RWPE2 (cell line): ENCODE measurements around the gene EZR.
A peak's percentile ranks its signal among the peaks of the same experiment; 100 is the strongest.

Experiments used
- ATAC-seq: fragments of 200-7000 bp; cut with Tn5 transposase; 3 replicates; pipeline ENCODE4 v1.9.1; 2021; ENCODE audit warnings: low read depth
- DNase-seq: peaks from one replicate; pipeline ENCODE4 v3.0.0-alpha.2; 2020; ENCODE audit warnings: low spot score
- H3K27ac ChIP-seq: fragments of 450-650 bp; 2 replicates; pipeline ENCODE4 v1.5.1; 2017; ENCODE audit warnings: mild to moderate bottlenecking; ENCODE audit not compliant: poor library complexity, severe bottlenecking
- H3K27me3 ChIP-seq: fragments of 250-450 bp; sonication (Bioruptor Pico); 2 replicates; pipeline ENCODE4 v1.5.1; 2021; ENCODE audit warnings: mild to moderate bottlenecking, moderate library complexity; ENCODE audit not compliant: insufficient read depth, poor library complexity, severe bottlenecking
- H3K36me3 ChIP-seq: fragments of 250-450 bp; sonication (Bioruptor Pico); 2 replicates; pipeline ENCODE4 v1.5.1; 2020; ENCODE audit warnings: low read depth, mild to moderate bottlenecking, moderate library complexity
- H3K4me1 ChIP-seq: fragments of 250-450 bp; sonication (Bioruptor Pico); 2 replicates; pipeline ENCODE4 v1.5.1; 2021; ENCODE audit warnings: mild to moderate bottlenecking, moderate library complexity; ENCODE audit not compliant: insufficient read depth, poor library complexity, severe bottlenecking
- H3K4me3 ChIP-seq: fragments of 250-450 bp; sonication (Bioruptor Pico); 2 replicates; pipeline ENCODE4 v1.5.1; 2021; ENCODE audit warnings: mild to moderate bottlenecking, moderate library complexity; ENCODE audit not compliant: severe bottlenecking
- H3K9me3 ChIP-seq: fragments of 250-450 bp; sonication (Bioruptor Pico); 2 replicates; pipeline ENCODE4 v1.5.1; 2021; ENCODE audit warnings: mild to moderate bottlenecking, moderate library complexity; ENCODE audit not compliant: severe bottlenecking
- TF ChIP-seq, protein P1 (sequence below): fragments of 450-650 bp; IDR thresholded peaks from one replicate; pipeline ENCODE4 v1.5.1; 2017; ENCODE audit warnings: mild to moderate bottlenecking, moderate library complexity; ENCODE audit not compliant: poor library complexity, severe bottlenecking

EZR gene

DNA sequence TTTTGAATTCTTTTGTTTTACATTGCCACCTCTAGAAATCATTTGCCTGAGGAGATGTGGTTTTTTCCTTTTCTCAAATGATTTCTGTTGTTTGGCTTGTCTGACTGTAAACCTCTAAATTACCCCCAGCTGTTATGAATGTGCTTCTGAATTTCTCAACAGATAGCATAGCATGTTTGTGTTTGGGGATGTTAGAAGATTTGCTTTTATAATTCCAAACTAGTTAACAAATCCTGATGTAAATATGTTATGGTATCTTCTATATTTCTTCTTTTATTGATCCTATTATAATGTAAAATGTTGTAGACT, 31.6 kb upstream of the EZR start:
- H3K27me3 ChIP-seq: no peaks in the 10 kb centered on the region
- H3K4me3 ChIP-seq: no peak overlapping the region
- H3K4me1 ChIP-seq: peaks cover 66% of the 10 kb centered on the region
- no peak for ATAC-seq
- H3K36me3 ChIP-seq: no peaks in the 10 kb centered on the region
- TF ChIP-seq, protein P1, sequence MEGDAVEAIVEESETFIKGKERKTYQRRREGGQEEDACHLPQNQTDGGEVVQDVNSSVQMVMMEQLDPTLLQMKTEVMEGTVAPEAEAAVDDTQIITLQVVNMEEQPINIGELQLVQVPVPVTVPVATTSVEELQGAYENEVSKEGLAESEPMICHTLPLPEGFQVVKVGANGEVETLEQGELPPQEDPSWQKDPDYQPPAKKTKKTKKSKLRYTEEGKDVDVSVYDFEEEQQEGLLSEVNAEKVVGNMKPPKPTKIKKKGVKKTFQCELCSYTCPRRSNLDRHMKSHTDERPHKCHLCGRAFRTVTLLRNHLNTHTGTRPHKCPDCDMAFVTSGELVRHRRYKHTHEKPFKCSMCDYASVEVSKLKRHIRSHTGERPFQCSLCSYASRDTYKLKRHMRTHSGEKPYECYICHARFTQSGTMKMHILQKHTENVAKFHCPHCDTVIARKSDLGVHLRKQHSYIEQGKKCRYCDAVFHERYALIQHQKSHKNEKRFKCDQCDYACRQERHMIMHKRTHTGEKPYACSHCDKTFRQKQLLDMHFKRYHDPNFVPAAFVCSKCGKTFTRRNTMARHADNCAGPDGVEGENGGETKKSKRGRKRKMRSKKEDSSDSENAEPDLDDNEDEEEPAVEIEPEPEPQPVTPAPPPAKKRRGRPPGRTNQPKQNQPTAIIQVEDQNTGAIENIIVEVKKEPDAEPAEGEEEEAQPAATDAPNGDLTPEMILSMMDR: no peak
- no peaks in the 10 kb centered on the region for H3K9me3 ChIP-seq
- DNase-seq: no peak
- peak overlapping the region; percentile 98 for H3K27ac ChIP-seq

DNA sequence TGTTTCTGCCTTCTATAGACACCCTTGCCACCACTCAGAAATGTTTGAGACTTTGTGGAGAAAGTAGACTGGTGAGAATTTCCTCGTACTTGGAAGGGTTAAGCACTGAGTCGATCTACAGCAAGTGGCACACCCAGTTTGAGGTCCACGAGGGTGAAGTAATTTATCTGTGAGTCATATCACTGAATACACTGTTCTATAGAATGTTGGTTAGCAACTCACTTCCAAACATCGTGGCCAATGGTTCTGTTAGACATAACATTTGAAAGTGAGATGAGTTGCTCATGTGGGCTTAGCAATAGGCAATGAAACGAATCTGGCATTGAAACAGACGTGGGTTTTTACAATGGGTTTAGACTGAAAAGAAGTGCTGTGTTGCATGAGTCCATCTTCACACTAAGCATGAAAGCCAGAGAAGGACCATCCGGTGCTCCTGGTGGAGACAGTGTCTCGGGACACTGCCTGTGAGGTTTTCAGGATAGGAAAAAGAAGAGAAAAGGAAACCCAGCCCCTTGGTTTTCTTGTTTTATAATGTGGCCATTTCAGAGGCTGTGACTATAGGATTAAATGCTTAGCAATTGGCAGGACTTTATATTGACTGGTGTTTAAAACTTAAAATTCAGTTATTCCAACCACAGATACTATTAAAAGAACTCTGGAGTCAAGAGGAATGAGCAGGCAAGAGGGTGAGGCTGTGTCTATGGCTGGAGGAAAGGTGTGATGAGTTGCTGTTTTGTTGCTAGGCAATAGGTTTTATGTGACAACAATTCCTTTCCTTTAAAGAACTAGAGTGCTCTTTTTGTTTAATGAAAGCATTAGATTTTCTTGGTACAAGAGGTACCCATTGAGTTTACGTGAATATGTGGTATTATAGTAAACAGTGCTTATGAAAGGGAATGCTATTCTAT, 31.0 kb upstream of the EZR start:
- peak; percentile 65 for ATAC-seq
- H3K27ac ChIP-seq: peak overlapping the region; percentile 98
- peak; percentile 79 for DNase-seq
- TF ChIP-seq, protein P1: no peak
- no peaks in the 10 kb centered on the region for H3K36me3 ChIP-seq
- H3K4me3 ChIP-seq: no peak overlapping the region
- H3K27me3 ChIP-seq: no peaks in the 10 kb centered on the region
- no peaks in the 10 kb centered on the region for H3K9me3 ChIP-seq
- peaks cover 66% of the 10 kb centered on the region for H3K4me1 ChIP-seq

DNA sequence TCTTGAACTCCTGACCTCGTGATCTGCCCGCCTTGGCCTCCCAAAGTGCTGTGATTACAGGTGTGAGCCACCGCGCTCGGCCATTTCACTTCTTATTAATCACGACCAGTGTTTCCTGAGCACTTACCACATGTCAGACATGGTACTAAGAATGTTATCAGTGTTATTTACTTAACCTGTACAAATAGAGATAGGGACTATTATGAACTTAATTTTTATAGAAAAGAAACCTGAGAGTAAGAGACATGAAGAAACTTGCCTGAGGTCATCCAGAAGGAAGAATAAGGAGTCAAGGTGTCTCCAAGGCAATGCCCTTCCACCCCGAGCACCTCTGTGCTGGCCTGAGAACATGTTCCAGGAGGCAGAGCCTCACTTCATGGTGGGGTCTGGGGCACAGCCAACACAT, 29.3 kb upstream of the EZR start:
- H3K9me3 ChIP-seq: no peaks in the 10 kb centered on the region
- H3K36me3 ChIP-seq: no peaks in the 10 kb centered on the region
- ATAC-seq (no peak), DNase-seq (no peak)
- H3K4me1 ChIP-seq: peaks cover 54% of the 10 kb centered on the region
- no peaks in the 10 kb centered on the region for H3K27me3 ChIP-seq
- TF ChIP-seq, protein P1: no peak
- H3K4me3 ChIP-seq: no peak overlapping the region
- peak overlapping the region; percentile 98 for H3K27ac ChIP-seq

DNA sequence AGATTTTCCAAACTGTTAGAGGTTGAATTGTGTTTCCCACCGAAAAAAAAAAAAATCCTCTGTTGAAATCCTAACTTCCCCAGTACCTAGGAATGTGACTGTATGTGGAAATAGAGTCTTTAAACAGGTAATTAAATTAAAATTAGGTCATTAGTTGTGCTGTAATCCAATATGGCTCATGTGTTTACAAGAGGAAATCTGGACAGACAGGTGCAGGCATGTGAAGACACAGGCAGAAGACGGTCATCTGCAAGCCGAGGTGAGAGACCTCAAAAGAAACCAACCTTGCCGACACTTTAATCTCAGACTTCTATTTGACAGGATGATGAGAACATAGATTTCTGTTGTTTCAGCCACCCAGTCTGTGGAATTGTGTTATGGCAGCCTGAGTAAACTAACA, 28.6 kb upstream of the EZR start:
- Histone ChIP-seq H3K9me3 (no peaks in the 10 kb centered on the region), H3K36me3 (no peaks in the 10 kb centered on the region), H3K4me1 (peaks cover 50% of the 10 kb centered on the region), H3K4me3 (no peak overlapping the region), H3K27me3 (no peaks in the 10 kb centered on the region), H3K27ac (peak overlapping the region; percentile 98)
- DNase-seq (no peak), ATAC-seq (no peak)
- TF ChIP-seq, protein P1: no peak

DNA sequence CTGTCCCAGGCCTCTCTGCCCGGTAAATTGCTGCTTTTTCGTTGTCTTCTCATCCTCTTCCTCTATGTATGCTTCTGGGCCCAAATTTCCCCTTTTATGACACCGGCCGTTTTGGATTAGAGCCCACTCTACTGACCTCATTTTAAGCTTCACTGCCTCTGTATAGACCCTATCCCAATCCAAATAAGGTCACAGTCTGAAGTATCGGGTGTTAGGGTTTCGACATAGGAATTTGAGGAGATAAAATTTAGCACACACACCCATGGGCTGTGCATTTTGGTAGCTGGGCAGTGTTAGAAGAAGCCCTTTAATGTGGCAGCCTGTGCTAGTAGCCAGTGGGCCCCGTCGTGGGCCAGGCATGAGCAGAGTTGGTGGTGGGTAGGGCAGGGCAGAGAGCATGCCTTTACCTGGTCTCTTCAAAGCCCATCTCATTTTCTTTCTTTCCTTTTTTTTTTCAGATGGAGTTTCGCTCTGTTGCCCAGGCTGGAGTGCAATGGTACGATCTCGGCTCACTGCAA, 27.9 kb upstream of the EZR start:
- H3K9me3 ChIP-seq: no peaks in the 10 kb centered on the region
- no peak for ATAC-seq
- peaks cover 43% of the 10 kb centered on the region for H3K4me1 ChIP-seq
- no peaks in the 10 kb centered on the region for H3K27me3 ChIP-seq
- no peak overlapping the region for H3K4me3 ChIP-seq
- H3K27ac ChIP-seq: peak overlapping the region; percentile 98
- TF ChIP-seq, protein P1: no peak
- no peaks in the 10 kb centered on the region for H3K36me3 ChIP-seq
- no peak for DNase-seq
